D721Med (cell line): Measurements from ENCODE around the gene BARX2.
"Not testable (repeated sequence)": the region's sequence is repeated elsewhere in the genome, so short reads cannot be mapped to it uniquely, and the experiment has no call there.

Experiments used
- DNase-seq: peaks from one replicate; pipeline ENCODE4 v3.0.0; 2011; ENCODE audit warnings: low spot score; ENCODE audit not compliant: insufficient read length
- FAIRE-seq: peaks from 2 replicates; lab custom pipeline; 2011; peaks lifted over from hg19 to GRCh38; lab: Jason Lieb, UNC
- TF ChIP-seq, protein P1 (sequence below): IDR thresholded peaks from 2 replicates; pipeline ENCODE4 v1.5.1; 2012; ENCODE audit warnings: mild to moderate bottlenecking, control low read depth; ENCODE audit not compliant: insufficient read depth; ENCODE audit errors: missing control alignments

Gene BARX2, protein sequence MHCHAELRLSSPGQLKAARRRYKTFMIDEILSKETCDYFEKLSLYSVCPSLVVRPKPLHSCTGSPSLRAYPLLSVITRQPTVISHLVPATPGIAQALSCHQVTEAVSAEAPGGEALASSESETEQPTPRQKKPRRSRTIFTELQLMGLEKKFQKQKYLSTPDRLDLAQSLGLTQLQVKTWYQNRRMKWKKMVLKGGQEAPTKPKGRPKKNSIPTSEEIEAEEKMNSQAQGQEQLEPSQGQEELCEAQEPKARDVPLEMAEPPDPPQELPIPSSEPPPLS

DNA sequence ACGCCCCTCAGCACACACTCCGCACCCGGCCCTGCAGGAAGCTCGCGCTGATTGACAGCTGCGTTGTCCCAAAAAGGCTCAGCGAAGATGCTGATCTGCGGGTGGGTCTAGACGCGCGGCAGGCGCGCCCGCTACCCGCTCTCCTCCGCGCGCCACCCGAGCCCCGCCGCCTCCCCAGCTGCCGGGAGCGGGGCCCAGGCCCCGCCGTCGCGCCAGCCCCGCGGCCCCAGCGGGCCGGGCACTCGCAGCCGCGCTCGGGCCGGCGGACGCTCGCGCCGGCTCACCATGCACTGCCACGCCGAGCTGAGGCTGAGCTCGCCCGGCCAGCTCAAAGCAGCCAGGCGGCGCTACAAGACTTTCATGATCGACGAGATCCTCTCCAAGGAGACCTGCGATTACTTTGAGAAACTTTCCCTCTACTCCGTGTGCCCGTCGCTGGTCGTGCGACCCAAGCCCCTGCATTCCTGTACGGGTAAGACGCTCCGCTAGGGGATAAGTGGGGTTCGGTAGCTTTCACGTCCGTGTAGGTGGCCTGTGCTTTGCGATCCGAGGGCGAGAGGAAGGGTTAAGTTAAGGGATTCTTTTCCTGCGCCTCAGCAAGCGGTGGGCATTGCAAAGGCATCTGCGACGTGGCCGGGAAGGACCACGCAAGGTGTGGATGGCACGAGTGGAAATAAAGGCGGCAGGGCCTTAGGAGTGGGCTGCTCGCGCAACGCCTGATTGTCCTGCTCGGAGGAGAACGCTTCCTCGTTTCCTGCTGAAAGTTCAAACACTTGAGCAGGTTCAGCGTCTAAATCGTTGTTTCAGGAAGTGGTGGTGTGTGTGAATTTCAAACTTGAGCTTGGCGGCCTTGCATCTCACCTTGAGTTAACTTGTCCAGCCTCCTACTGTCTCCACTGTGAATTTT is at the start of gene BARX2:
BARX2 (plus strand) TSS at position 98 of the 907 bp plus-strand sequence; CDS start at position 286, 188 bp downstream.
- DNase-seq (peak; percentile 25), FAIRE-seq (no peak)
- TF ChIP-seq, protein P1, sequence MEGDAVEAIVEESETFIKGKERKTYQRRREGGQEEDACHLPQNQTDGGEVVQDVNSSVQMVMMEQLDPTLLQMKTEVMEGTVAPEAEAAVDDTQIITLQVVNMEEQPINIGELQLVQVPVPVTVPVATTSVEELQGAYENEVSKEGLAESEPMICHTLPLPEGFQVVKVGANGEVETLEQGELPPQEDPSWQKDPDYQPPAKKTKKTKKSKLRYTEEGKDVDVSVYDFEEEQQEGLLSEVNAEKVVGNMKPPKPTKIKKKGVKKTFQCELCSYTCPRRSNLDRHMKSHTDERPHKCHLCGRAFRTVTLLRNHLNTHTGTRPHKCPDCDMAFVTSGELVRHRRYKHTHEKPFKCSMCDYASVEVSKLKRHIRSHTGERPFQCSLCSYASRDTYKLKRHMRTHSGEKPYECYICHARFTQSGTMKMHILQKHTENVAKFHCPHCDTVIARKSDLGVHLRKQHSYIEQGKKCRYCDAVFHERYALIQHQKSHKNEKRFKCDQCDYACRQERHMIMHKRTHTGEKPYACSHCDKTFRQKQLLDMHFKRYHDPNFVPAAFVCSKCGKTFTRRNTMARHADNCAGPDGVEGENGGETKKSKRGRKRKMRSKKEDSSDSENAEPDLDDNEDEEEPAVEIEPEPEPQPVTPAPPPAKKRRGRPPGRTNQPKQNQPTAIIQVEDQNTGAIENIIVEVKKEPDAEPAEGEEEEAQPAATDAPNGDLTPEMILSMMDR: peak; percentile 58

DNA sequence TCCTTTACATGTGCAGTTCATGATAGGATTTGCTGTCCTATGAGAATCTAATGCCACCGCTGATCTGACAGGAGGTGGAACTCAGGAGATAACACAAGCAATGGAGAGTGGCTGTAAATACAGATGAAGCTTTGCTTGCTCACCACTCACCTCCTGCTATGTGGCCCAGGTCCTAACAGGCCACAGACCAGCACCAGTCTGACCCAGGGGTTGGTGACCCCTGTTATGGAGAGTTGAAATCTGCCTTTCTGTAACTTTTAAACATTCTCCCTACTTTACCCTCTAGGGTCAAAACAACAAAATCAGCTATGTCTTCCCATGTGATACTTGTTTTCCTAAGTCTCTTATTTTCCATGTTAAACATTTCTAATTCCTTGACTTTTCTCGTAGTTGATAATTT is 48.7 kb upstream of the BARX2 start:
- no peak for DNase-seq
- TF ChIP-seq, protein P1: no peak
- FAIRE-seq: no peak

DNA sequence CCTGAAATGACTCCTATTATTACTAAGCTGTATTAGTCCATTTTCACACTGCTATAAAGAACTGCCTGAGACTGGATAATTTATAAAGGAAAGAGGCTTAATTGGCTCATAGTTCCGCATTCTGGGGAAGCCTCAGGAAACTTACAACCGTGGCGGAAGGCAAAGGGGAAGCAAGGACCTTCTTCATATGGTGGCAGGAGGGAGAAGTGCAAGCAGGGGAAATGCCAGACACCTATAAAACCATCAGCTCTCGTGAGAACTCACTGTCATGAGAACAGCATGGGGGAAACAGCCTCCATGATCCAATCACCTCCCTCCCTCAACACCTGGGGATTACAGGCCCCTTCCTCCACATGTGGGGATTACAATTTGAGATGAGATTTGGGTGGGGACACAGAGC is 47.9 kb upstream of the BARX2 start:
- not testable (repeated sequence) for DNase-seq, FAIRE-seq

DNA sequence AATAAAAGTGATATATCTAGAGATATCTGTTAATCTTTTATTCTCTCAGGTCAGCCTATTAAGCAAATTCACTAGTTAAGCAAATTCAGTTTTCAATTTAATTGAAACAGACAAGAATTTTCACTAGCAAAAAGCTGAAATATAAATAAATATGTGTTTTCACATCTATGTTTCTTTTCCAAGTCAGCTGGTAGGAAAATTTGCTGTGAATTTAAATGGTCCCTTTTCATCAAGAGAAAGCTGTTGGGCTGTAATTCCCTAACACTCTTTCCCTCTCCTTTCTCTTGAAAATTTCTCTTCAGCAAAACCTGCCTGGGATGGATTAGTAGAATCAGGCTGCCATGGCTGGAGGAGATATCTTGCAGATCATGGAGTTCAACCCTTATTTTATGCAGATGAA is 46.9 kb upstream of the BARX2 start:
- FAIRE-seq (no peak), DNase-seq (no peak)

DNA sequence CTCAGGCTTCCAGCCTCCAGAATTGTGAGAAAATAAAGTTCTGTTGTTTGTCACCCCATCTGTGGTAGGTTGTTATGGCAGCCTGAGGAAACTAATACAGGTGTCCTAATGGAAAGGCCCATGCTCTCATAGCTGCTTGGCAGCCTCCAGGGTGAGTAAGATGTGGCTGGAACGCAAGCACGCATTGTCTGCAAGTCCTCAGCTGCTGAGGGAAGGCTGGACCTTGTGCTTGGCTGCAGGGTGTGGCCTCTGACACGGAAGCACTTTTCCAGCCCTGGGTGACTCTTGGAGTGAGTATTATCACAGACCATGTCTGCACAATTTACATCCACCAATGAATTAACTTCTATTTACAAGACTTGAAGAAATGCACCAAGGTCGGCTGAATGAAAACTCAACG is 44.4 kb upstream of the BARX2 start:
- TF ChIP-seq, protein P1: no peak
- no peak for DNase-seq

More for the DNA sequence above, 46.9 kb upstream of the BARX2 start:
- TF ChIP-seq, protein P1: no peak

DNA sequence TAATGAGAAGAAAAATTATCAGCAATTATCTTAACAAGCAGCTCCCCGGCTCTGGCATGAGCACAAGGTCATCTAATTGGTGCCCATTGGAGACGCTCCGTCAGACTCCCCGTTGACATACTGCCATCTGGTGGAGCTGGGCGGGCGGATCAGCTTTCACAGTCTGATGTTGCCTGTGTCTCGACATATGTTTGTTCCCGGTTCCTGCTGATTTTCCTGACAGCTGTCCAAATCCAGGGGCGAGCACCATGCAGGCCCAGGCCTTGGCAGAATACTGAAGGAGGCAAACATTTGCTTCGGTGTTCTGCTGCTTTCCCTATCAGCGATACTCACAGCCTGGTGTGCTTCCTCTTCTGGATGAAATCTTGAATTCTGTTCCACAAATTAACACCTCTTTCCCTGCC is 43.8 kb upstream of the BARX2 start:
- FAIRE-seq: no peak
- TF ChIP-seq, protein P1: peak; percentile 95
- peak; percentile 48 for DNase-seq

More for the DNA sequence above, 44.4 kb upstream of the BARX2 start:
- FAIRE-seq: no peak

DNA sequence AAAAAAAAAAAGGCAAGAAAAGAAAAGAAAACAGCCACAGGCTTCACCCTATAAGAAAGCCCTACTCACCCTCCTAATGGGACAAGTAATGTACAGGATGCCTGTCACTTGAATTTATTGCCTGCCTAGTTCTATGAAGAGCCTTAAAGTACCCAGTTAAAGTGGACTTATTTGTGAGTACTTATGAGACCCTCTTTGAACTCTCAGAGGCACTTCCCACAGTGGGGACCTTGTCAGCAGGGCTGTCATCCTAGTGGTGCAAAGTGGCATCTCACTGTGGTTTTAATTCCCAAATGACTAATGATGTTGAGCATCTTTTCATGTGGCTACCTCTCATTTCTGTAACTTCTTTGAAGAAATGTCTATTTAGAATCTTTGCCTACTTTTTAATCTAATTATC is 41.8 kb upstream of the BARX2 start:
- no peak for FAIRE-seq

DNA sequence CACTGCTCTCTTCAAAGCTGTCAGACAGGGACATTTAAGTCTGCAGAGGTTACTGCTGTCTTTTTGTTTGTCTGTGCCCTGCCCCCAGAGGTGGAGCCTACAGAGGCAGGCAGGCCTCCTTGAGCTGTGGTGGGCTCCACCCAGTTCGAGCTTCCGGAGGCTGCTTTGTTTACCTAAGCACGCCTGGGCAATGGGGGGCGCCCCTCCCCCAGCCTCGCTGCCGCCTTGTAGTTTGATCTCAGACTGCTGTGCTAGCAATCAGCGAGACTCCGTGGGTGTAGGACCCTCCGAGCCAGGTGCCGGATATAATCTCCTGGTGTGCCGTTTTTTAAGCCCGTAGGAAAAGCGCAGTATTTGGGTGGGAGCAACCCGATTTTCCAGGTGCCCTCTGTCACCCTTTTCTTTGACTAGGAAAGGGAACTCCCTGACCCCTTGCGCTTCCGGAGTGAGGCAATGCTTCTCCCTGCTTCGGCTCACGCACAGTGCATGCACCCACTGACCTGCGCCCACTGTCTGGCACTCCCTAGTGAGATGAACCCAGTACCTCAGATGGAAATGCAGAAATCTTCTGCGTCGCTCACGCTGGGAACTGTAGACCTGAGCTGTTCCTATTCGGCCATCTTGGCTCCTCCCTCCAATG is 31.2 kb upstream of the BARX2 start:
- DNase-seq, FAIRE-seq: not testable (repeated sequence)

More for the DNA sequence above, 41.8 kb upstream of the BARX2 start:
- no peak for DNase-seq
- TF ChIP-seq, protein P1: no peak
